Activated CD4-positive, alpha-beta memory T cell treated with anti-CD3 and anti-CD28 coated beads for 36 hours (primary cell): ENCODE data around the gene SLIT1. TPM values are rescaled to one million over a fixed set of nuclear protein-coding genes. Genes with fewer than 3 reads are reported as not detected.

ENCODE experiments used
- CTCF ChIA-PET: fragments of 350-600 bp; sonication (Branson Sonifier 250); formaldehyde crosslinking; loops from one replicate; lab custom pipeline; 2021; ENCODE audit warnings: antibody characterized with exemption, inconsistent platforms; lab: Charles Lee
- POLR2A ChIA-PET: fragments of 350-600 bp; sonication (Branson Sonifier 250); formaldehyde crosslinking; loops from one replicate; lab custom pipeline; 2021; ENCODE audit warnings: antibody characterized with exemption; lab: Charles Lee
- DNase-seq: peaks from one replicate; pipeline ENCODE4 v3.0.0-alpha.2; 2020
- H3K27ac Mint-ChIP-seq: one replicate; pipeline ENCODE4 v1.8.0; 2021; ENCODE audit warnings: mixed read lengths
- H3K27me3 Mint-ChIP-seq: one replicate; pipeline ENCODE4 v1.8.0; 2021; ENCODE audit warnings: mixed read lengths
- H3K36me3 Mint-ChIP-seq: one replicate; pipeline ENCODE4 v1.8.0; 2021; ENCODE audit warnings: mixed read lengths
- H3K4me1 Mint-ChIP-seq: one replicate; pipeline ENCODE4 v1.8.0; 2021; ENCODE audit warnings: low read depth, mixed read lengths
- H3K4me3 Mint-ChIP-seq: one replicate; pipeline ENCODE4 v1.8.0; 2021; ENCODE audit warnings: mild to moderate bottlenecking, mixed read lengths
- H3K9me3 Mint-ChIP-seq: one replicate; pipeline ENCODE4 v1.8.0; 2021; ENCODE audit warnings: mixed read lengths
- intact Hi-C: fragments of 100-400 bp; cut with micrococcal nuclease; formaldehyde crosslinking; loops from one replicate; pipeline ENCODE4 v1.15.1; 2023
- total RNA-seq, 2 experiments: library from RNA; stranded (reverse); gene quantifications; one replicate each; pipeline ENCODE4 v1.2.3, GENCODE V29; 2021

Gene SLIT1
- total RNA-seq, 2 experiments from 2014 or later, result 0.63 to 0.71 TPM

DNA sequence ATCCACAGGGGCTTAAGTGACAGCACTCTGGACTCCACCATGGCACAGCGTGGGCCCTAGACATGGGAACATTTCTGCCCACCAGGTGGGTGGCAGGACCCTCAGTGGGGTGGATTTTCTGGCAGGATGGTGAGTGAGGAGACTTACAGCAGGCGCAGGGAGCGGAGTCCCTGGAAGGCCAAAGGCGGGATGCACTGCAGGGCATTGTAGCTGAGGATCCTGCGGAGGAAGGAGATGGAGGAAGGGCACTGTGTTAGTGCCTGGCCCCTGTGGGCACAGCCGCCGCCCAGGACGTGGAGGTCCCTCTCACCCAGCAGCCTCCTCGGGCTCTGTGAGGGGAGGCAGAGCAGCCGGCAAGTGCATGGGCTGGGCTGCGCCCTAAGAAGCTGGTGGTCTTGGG is 154.3 kb downstream of the SLIT1 start:
- H3K27me3 Mint-ChIP-seq, result peaks cover 8% of the 10 kb centered on the region
- H3K4me1 Mint-ChIP-seq, result no peaks in the 10 kb centered on the region
- CTCF ChIA-PET, result interaction anchor here (1.6 kb wide), 1 partner anchor 41 kb away, joined by 8 read pairs; no protein-coding TSS in a partner anchor

DNA sequence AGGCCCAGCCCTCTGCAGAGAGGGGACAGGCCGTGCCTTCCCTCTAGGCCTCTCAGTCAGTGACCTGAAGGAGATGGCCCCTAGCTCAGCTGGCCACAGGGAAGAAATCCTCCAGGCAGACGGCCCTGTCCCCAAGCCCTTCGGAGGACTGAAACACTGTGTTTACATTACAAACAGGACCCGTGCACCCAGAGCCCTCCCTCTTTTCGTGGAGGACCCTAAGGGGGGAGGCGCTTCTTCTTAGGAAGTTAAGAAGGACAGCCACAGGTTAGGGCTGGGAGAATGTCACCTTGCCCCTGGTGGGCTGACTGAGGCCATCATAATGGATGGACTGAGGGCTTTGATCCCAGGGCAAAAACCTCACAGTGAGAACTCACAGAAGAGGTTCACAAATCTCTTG is 154.9 kb downstream of the SLIT1 start:
- no peak for DNase-seq
- no peaks in the 10 kb centered on the region for H3K4me1 Mint-ChIP-seq
- H3K27me3 Mint-ChIP-seq, result peaks cover 5% of the 10 kb centered on the region
- ChIA-PET POLR2A (no interaction called here), CTCF (no interaction called here)
- no peaks in the 10 kb centered on the region for H3K36me3 Mint-ChIP-seq
- no peak overlapping the region for H3K4me3 Mint-ChIP-seq
- intact Hi-C loops, result no loop called here
- H3K27ac Mint-ChIP-seq, result no peak overlapping the region
- no peaks in the 10 kb centered on the region for H3K9me3 Mint-ChIP-seq

More for the DNA sequence above, 154.3 kb downstream of the SLIT1 start:
- intact Hi-C loops, result no loop called here
- Mint-ChIP-seq H3K36me3 (no peaks in the 10 kb centered on the region), H3K9me3 (no peaks in the 10 kb centered on the region), H3K27ac (no peak overlapping the region), H3K4me3 (no peak overlapping the region)
- no peak for DNase-seq
- POLR2A ChIA-PET, result no interaction called here

DNA sequence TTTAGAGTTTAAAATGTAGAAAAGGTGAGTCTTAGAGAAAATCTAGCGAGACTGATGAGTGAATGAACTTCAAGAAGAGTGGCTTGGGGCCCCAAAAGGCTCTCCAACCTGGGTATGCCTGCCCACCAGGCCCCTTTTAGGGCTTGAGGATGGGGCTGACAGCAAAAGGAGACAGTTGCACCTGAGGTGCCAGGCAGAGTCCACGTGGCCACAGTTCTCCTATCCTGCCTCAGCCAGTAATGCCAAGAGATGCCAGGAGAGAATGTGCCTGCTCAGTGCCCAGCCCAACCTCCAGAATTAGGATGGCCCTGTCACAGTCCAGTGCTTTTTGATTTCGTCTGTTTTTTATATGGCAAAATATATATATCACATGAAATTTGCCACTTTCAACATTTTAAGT is 156.5 kb downstream of the SLIT1 start:
- POLR2A ChIA-PET, result no interaction called here

DNA sequence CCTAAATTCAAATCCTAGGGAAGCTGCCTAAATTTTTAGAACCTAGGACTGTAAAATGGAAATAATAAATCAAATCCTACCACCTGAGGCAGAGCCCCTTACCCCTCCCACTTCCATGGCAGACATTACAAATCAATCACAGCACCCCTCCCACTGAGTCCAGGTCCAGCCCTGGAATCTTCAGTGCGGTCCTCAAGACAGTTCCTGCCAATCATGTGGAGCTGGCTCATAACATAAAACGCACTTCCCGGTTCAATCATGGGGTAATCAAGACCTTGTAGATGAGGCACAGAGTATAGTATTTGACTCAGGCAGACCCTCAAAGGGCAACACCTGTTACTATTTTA is 157.0 kb downstream of the SLIT1 start:
- intact Hi-C loops, result loop anchor here (5.0 kb wide), 1 partner anchor 52 kb away; no protein-coding TSS in a partner anchor

More for the DNA sequence above, 156.5 kb downstream of the SLIT1 start:
- Mint-ChIP-seq H3K9me3 (no peaks in the 10 kb centered on the region), H3K4me3 (no peak overlapping the region), H3K27me3 (no peaks in the 10 kb centered on the region), H3K27ac (no peak overlapping the region), H3K36me3 (no peaks in the 10 kb centered on the region), H3K4me1 (no peaks in the 10 kb centered on the region)
- no peak for DNase-seq
- CTCF ChIA-PET, result interaction anchor here (0.6 kb wide), 1 partner anchor 8 kb away, joined by 3 read pairs; no protein-coding TSS in a partner anchor
- intact Hi-C loops, result loop anchor here (5.0 kb wide), 1 partner anchor 52 kb away; no protein-coding TSS in a partner anchor

DNA sequence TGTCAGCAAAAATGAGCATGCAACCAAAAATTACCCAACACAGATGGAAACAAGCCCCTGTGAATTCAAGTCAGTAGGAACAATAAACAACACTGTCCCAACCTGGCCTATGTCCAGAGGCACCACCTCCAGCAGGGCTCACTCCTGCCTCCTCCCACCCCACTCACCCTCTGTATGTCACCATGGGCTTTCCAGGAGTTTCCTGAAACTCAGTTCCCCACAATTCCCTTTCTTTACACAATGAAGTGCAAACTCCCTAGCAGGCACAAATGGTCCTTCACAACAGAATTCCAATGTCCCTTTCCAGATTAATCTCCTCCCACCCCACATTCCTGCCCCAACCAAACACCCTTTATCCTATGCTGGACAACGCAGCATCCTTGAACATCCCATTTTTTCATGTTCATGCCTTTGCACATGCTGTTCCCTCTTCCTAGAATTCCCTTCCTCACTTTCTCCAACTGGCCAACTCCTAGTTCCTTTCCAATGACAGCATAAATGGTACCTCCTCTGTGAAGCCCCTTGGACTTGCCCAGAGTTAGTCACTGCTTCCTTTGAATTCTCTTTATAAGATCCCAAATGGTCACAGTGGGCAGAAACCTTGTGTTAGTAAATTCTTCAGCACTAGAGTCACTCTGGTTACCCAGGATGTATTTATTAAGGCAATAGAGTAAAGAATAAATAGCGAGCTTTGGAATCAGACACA is 157.5 kb downstream of the SLIT1 start:
- no peaks in the 10 kb centered on the region for H3K4me1 Mint-ChIP-seq
- no peaks in the 10 kb centered on the region for H3K27me3 Mint-ChIP-seq
- H3K36me3 Mint-ChIP-seq, result no peaks in the 10 kb centered on the region
- no peak overlapping the region for H3K27ac Mint-ChIP-seq
- no peak overlapping the region for H3K4me3 Mint-ChIP-seq
- intact Hi-C loops, result loop anchor here (5.0 kb wide), 1 partner anchor 51 kb away; no protein-coding TSS in a partner anchor
- CTCF ChIA-PET, result interaction anchor here (1.0 to 7.7 kb wide), 4 partner anchors 9 to 262 kb away, joined by 3 to 88 read pairs (median 5); no protein-coding TSS in a partner anchor
- POLR2A ChIA-PET, result no interaction called here
- no peak for DNase-seq
- no peaks in the 10 kb centered on the region for H3K9me3 Mint-ChIP-seq

More for the DNA sequence above, 157.0 kb downstream of the SLIT1 start:
- CTCF ChIA-PET, result interaction anchor here (0.6 to 7.7 kb wide), 2 partner anchors 9 kb away, joined by 3 to 88 read pairs; no protein-coding TSS in a partner anchor
- Mint-ChIP-seq H3K27me3 (no peaks in the 10 kb centered on the region), H3K9me3 (no peaks in the 10 kb centered on the region), H3K27ac (no peak overlapping the region), H3K4me1 (no peaks in the 10 kb centered on the region), H3K36me3 (no peaks in the 10 kb centered on the region), H3K4me3 (no peak overlapping the region)
- no peak for DNase-seq
- POLR2A ChIA-PET, result no interaction called here

DNA sequence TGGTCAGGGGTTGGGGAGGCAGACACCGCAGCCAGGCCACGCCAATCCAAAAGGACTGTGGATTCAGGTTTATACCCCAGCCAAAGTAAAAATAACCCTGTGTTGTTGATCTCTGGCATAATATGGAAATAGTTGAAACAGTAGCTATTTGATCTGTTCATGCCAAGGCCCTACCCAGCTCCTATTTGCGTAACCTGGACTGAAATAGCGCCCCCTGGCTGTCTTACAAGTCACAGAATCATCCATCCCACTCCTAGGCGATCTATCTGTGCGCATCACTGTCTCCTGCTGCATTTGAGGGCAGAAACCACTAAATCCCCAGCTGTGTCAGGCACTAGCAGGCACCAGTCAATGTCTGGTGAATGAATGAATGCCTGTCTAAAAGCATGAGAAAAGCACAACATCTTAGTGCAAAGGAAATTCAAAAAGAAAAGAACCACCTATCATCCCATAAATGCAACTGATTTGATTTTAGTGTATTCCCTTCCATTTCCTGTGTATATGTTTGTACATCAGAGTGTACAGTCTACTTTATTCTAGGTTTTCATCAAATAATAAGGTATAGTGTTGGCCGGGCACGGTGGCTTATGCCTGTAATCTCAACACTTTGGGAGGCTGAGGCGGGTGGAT is 160.0 kb downstream of the SLIT1 start:
- CTCF ChIA-PET, result interaction anchor here (0.6 to 7.7 kb wide), 67 partner anchors 8 to 1260 kb away, joined by 3 to 88 read pairs (median 4); no protein-coding TSS in a partner anchor
- peak; percentile 73 for DNase-seq
- Mint-ChIP-seq H3K36me3 (no peaks in the 10 kb centered on the region), H3K4me3 (no peak overlapping the region), H3K27me3 (no peaks in the 10 kb centered on the region), H3K4me1 (no peaks in the 10 kb centered on the region), H3K27ac (no peak overlapping the region), H3K9me3 (no peaks in the 10 kb centered on the region)
- intact Hi-C loops, result loop anchor here (1.0 to 5.0 kb wide), 4 partner anchors 48 to 383 kb away; no protein-coding TSS in a partner anchor
- POLR2A ChIA-PET, result no interaction called here

DNA sequence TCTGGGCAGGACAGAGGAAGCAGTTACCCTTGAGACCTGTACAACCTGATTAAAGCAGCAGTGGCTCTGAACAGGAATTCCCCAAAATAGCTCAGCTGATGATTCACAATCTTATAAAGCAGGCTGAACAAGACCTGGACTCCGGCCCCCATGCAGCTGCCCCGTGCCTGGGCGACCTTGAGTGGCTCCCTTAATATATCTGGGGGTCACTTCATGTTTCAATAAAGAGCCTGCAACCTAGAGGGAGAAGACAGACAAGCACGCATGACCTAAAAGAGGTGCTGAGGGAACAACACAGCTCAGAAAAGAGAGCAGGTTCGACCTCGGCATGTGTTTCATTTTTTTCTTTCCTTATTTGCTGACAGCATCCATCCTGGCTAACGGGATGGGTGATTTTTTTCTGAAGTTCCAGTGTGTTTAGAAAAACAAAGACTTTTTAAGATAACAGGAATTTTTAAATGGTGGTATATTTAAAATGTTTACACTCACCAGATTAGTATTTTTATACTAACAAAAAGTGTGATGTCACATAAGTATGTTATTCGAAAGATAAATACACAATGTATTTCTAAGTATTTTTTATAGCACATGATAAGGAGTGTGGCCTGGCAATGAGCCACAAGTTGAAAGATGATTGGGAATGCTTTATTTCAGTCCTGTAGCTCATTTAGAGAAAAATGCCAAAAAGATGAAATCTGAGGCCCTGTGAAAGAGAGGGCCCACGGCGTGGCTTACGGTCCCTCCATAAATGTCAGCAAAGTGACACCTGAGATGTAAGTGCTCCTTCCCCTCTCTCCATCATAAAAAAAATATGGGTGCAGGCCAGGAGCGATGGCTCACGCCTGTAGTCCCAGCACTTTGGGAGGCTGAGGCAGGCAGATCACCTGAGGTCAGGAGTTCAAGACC is 161.3 kb downstream of the SLIT1 start:
- intact Hi-C loops, result loop anchor here (1.0 to 5.0 kb wide), 4 partner anchors 47 to 382 kb away; no protein-coding TSS in a partner anchor
- POLR2A ChIA-PET, result no interaction called here
- H3K9me3 Mint-ChIP-seq, result no peaks in the 10 kb centered on the region
- no peaks in the 10 kb centered on the region for H3K4me1 Mint-ChIP-seq
- DNase-seq, result no peak
- CTCF ChIA-PET, result interaction anchor here (0.7 to 7.7 kb wide), 49 partner anchors 8 to 1259 kb away, joined by 3 to 88 read pairs (median 5); no protein-coding TSS in a partner anchor
- H3K27ac Mint-ChIP-seq, result no peak overlapping the region
- no peak overlapping the region for H3K4me3 Mint-ChIP-seq
- no peaks in the 10 kb centered on the region for H3K36me3 Mint-ChIP-seq
- no peaks in the 10 kb centered on the region for H3K27me3 Mint-ChIP-seq

DNA sequence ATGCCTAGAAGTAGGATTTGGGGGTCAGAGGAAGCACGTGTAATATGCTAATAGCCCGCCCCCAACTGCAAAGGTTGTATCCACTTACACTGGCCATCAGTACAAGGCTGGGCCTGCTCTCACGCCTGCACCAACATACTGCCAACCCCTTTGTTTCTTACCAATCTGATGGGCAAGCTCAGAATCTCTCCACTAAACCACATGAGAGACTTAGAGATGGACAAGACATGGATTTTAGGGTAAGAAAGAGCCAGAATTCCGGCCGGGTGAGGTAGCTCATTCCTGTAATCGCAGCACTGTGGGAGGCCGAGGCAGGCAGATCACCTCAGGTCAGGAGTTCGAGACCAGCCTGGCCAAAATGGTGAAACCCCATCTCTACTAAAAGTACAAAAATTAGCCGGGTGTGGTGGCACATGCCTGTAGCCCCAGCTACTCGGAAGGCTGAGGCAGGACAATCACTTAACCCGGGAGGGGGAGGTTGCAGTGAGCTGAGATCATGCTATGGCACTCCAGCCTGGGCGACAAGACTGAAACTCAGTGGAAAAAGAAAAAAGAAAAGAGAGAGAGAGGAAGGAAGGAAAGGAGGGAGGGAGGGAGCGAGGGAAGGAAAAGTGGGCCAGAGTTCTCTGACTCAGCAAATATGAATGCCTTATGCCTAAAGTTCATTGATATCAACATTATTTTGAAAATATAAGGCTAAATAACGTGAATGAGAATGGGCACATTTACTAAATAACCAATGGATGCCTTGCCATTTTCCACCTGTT is 162.2 kb downstream of the SLIT1 start:
- intact Hi-C loops, result loop anchor here (2.0 kb wide), 1 partner anchor 381 kb away; no protein-coding TSS in a partner anchor
- POLR2A ChIA-PET, result no interaction called here
- Mint-ChIP-seq H3K4me3 (no peak overlapping the region), H3K4me1 (no peaks in the 10 kb centered on the region), H3K27ac (no peak overlapping the region), H3K36me3 (no peaks in the 10 kb centered on the region), H3K9me3 (no peaks in the 10 kb centered on the region), H3K27me3 (no peaks in the 10 kb centered on the region)
- CTCF ChIA-PET, result interaction anchor here (0.8 to 7.7 kb wide), 5 partner anchors 14 to 382 kb away, joined by 3 to 88 read pairs (median 41); no protein-coding TSS in a partner anchor
- no peak for DNase-seq

DNA sequence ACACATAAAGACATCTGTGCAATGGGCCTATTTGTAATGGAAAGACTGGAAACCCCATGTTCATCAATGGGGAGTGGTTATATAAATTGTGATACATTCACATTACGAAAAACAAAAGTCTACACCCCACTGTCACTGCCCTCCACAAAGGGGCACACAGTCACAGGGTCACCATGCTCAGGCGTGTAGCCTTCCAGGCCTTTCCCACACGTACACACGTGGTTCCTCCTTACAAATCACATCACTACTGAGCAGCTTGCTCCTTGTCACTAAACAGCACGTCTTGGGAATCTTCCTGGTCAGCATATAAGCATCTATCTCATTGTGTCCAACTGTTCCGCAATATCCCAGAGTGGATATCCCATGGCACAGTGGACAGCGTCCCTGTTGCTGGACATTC is 163.1 kb downstream of the SLIT1 start:
- Mint-ChIP-seq H3K27me3 (no peaks in the 10 kb centered on the region), H3K4me3 (no peak overlapping the region), H3K9me3 (no peaks in the 10 kb centered on the region), H3K27ac (no peak overlapping the region), H3K4me1 (no peaks in the 10 kb centered on the region), H3K36me3 (no peaks in the 10 kb centered on the region)
- intact Hi-C loops, result no loop called here
- ChIA-PET CTCF (interaction anchor here (1.3 to 7.7 kb wide), 2 partner anchors 15 to 383 kb away, joined by 3 to 88 read pairs; no protein-coding TSS in a partner anchor), POLR2A (no interaction called here)
- no peak for DNase-seq

DNA sequence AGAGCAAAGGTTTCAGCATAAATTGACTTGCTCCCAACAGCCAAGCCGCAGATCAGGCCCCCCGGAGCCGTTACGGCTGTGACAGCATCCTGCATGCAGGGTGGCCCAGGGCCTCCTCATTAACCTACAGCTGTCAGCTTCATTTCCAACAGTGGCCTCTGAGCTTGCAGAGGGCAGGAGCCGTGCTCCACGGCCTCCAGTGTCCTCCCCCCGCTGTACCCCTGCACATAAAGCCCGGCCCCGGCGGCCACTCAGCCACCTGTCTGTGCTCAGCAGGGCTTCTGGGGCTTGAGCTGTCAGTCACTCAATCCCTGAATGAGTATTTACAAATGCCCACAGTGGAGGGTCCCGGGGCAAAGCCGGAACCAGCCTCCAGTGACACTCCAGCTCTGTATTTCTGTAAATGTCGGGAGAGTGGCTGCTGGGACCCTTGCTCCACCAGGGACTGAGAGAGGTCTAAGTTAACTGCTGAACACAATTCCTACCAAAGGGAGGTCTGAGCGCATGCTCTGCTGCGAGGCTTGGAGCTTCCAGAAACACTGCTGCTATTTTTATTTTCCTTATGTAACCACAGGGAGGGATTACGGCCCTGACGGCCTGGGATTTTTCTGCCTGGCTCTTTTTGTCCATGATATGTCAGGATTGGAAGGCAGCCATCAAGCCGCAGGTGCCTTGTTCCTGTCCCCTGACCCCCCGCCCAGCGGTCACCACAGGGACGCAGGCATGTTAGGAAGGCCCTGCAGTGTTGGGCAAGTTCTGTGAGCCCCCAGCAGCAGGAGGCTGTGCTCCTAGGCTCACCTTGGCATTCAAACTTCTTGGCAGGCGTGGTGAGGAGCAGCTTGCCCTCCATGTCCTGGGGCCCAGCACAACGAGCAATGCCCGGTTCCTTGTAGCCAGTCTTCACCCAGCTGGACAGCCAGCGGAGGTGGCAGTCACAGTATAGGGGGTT is 165.0 kb downstream of the SLIT1 start:
- Mint-ChIP-seq H3K9me3 (no peaks in the 10 kb centered on the region), H3K36me3 (no peaks in the 10 kb centered on the region), H3K27ac (no peak overlapping the region), H3K4me1 (peaks cover 11% of the 10 kb centered on the region), H3K4me3 (no peak overlapping the region), H3K27me3 (no peaks in the 10 kb centered on the region)
- ChIA-PET CTCF (interaction anchor here (1.9 to 7.7 kb wide), 2 partner anchors 17 to 109 kb away, joined by 9 to 88 read pairs; no protein-coding TSS in a partner anchor), POLR2A (interaction anchor here (0.6 kb wide), 1 partner anchor 236 kb away, joined by 3 read pairs; no protein-coding TSS in a partner anchor)
- DNase-seq, result no peak
- intact Hi-C loops, result no loop called here
